SK-N-SH (cell line): ENCODE measurements around the gene PLPPR5. TPM values are rescaled to one million over a fixed set of nuclear protein-coding genes. Genes with fewer than 3 reads are reported as not detected.

Experiments used
- CTCF ChIA-PET: fragments of 300-600, 350-600 bp; formaldehyde crosslinking; extraction: SDS; loops from one replicate; lab custom pipeline; 2021; lab: Yijun Ruan, JAX
- POLR2A ChIA-PET: fragments of 350-600 bp; sonication (Branson Sonifier 250); formaldehyde crosslinking; extraction: SDS; loops from one replicate; lab custom pipeline; 2020; ENCODE audit warnings: antibody characterized with exemption, inconsistent platforms; lab: Yijun Ruan, JAX
- DNase-seq: peaks from one replicate; pipeline ENCODE4 v3.0.0; 2012
- H2AFZ ChIP-seq: fragments of 200-600 bp; sonication (generic); 2 replicates; pipeline ENCODE4 v1.8.1; 2016; ENCODE audit warnings: antibody characterized with exemption, mild to moderate bottlenecking, low read depth
- H3F3A ChIP-seq: fragments of 200-600 bp; sonication (generic); replicated peaks from 2 replicates; pipeline ENCODE3; 2016; ENCODE audit warnings: antibody characterized with exemption, mild to moderate bottlenecking; ENCODE audit not compliant: insufficient read depth
- H3K27ac ChIP-seq, 2 experiments: fragments of 200-500 bp in 1 of 2; fragments of 200-600 bp in 1 of 2; sonication (Bioruptor generic) in 1 of 2; sonication (generic), shearing (Covaris generic) in 1 of 2; 2 replicates each; pipeline versions ENCODE4 v1.5.1 to v1.6.1; 2014 to 2016; ENCODE audit warnings: low read depth in 2 of 2, inconsistent platforms in 1 of 2, low read length in 1 of 2, mild to moderate bottlenecking in 1 of 2, mixed read lengths in 1 of 2
- H3K27me3 ChIP-seq: fragments of 200-600 bp; sonication (generic), shearing (Covaris generic); 2 replicates; pipeline ENCODE4 v1.6.1; 2016; ENCODE audit warnings: mixed run types; ENCODE audit not compliant: insufficient read depth
- H3K36me3 ChIP-seq, 2 experiments: fragments of 200-500 bp in 1 of 2; fragments of 200-600 bp in 1 of 2; sonication (Bioruptor generic) in 1 of 2; sonication (generic) in 1 of 2; replicated peaks in 1 of 2; 2 replicates each; pipeline versions ENCODE3 to v1.5.1; 2014 to 2016; ENCODE audit warnings: low read length in 1 of 2, mild to moderate bottlenecking in 1 of 2; ENCODE audit not compliant: insufficient read depth in 2 of 2, control insufficient read depth in 1 of 2
- H3K4me1 ChIP-seq, 2 experiments: fragments of 200-500 bp in 1 of 2; fragments of 200-600 bp in 1 of 2; sonication (Bioruptor generic) in 1 of 2; sonication (generic), shearing (Covaris generic) in 1 of 2; 2 replicates each; pipeline versions ENCODE4 v1.5.1 to v1.6.1; 2014 to 2016; ENCODE audit warnings: low read depth in 1 of 2, low read length in 1 of 2, mixed run types in 1 of 2; ENCODE audit not compliant: insufficient read depth in 2 of 2, control insufficient read depth in 1 of 2
- H3K4me2 ChIP-seq: fragments of 200-600 bp; sonication (generic), shearing (Covaris generic); 2 replicates; pipeline ENCODE4 v1.6.1; 2017; ENCODE audit warnings: mixed run types
- H3K4me3 ChIP-seq, 2 experiments: fragments of 200-500 bp in 1 of 2; fragments of 200-600 bp in 1 of 2; sonication (Bioruptor generic) in 1 of 2; sonication (generic), shearing (Covaris generic) in 1 of 2; 2 replicates each; pipeline versions ENCODE4 v1.5.1 to v1.8.1; 2014 to 2016; ENCODE audit warnings: low read depth in 2 of 2, inconsistent platforms in 1 of 2, low read length in 1 of 2, mild to moderate bottlenecking in 1 of 2, mixed read lengths in 1 of 2, moderate library complexity in 1 of 2
- H3K79me2 ChIP-seq: fragments of 200-600 bp; sonication (generic); 2 replicates; pipeline ENCODE4 v1.8.1; 2017; ENCODE audit warnings: mild to moderate bottlenecking; ENCODE audit not compliant: insufficient read depth
- H3K9ac ChIP-seq: fragments of 200-600 bp; sonication (generic); 2 replicates; pipeline ENCODE4 v1.6.1; 2017; ENCODE audit warnings: mixed run types
- H3K9me2 ChIP-seq: fragments of 200-600 bp; sonication (generic); 2 replicates; pipeline ENCODE4 v1.6.1; 2017; ENCODE audit warnings: mixed run types
- H3K9me3 ChIP-seq: fragments of 200-600 bp; sonication (generic); 2 replicates; pipeline ENCODE4 v1.6.1; 2017; ENCODE audit warnings: mixed run types, mild to moderate bottlenecking, moderate library complexity
- H4K20me1 ChIP-seq: fragments of 200-600 bp; sonication (generic); 2 replicates; pipeline ENCODE4 v1.6.1; 2017; ENCODE audit warnings: mild to moderate bottlenecking, mixed run types; ENCODE audit not compliant: insufficient read depth
- FOXM1 ChIP-seq: IDR thresholded peaks from 2 replicates; pipeline ENCODE4 v1.4.0; 2012; ENCODE audit warnings: low read depth, mild to moderate bottlenecking
- PBX3 ChIP-seq: IDR thresholded peaks from 2 replicates; pipeline ENCODE4; 2012
- POLR2AphosphoS5 ChIP-seq: IDR thresholded peaks from 2 replicates; pipeline ENCODE4 v1.6.1; 2012; ENCODE audit warnings: low read depth, low read length
- REST ChIP-seq: IDR thresholded peaks from 2 replicates; pipeline ENCODE4 v1.6.1; 2012; ENCODE audit warnings: mild to moderate bottlenecking, low read depth, low read length, moderate library complexity
- RXRA ChIP-seq: IDR thresholded peaks from 2 replicates; pipeline ENCODE4 v1.4.0; 2012; ENCODE audit warnings: low read depth, mild to moderate bottlenecking, borderline replicate concordance
- SMC3 ChIP-seq: IDR thresholded peaks from 2 replicates; pipeline ENCODE4 v1.6.1; 2012; ENCODE audit warnings: low read depth, low read length, improper control_type of control experiment
- TCF12 ChIP-seq: IDR thresholded peaks from 2 replicates; pipeline ENCODE4 v1.4.0; 2012
- polyA plus RNA-seq, 3 experiments: library from polyadenylated mRNA; depleted of rRNA; stranded (reverse); fragments of >200 nt; gene quantifications; 2 replicates each; pipeline ENCODE4 v1.2.3, GENCODE V29; 2012
- TF ChIP-seq, protein P1 (sequence below): fragments of 200-600 bp; sonication (generic); IDR thresholded peaks from 2 replicates; pipeline ENCODE4 v1.6.1; 2017; ENCODE audit warnings: antibody characterized with exemption, mild to moderate bottlenecking, moderate library complexity

Gene PLPPR5
- polyA plus RNA-seq, 1 of the 3 experiments (the other 2 are of a cell fraction): 0.23 TPM

GRCh38 chr1:98937347-98937746, 67.3 kb downstream of the PLPPR5 start:
- ChIA-PET CTCF (interaction anchor here (1.1 kb wide), 1 partner anchor 14 kb away, joined by 3 read pairs; no protein-coding TSS in a partner anchor), POLR2A (no interaction called here)

More at GRCh38 chr1:98937347-98937746, 67.3 kb downstream of the PLPPR5 start:
- peaks cover 0 to 2% of the 10 kb centered on the region in 2 experiments; a peak in 1 of 4 replicates for H3K4me1 ChIP-seq
- no peaks in the 10 kb centered on the region for H3K9me3 ChIP-seq
- no peak overlapping the region for H3K9ac ChIP-seq
- H3K27me3 ChIP-seq: no peaks in the 10 kb centered on the region; the same call in 1 of the 2 replicates
- no peak overlapping the region for H3K4me2 ChIP-seq
- H3F3A ChIP-seq: no peaks in the 10 kb centered on the region
- H3K36me3 ChIP-seq: no peaks in the 10 kb centered on the region
- no peak overlapping the region for H3K27ac ChIP-seq
- no peaks in the 10 kb centered on the region for H3K79me2 ChIP-seq
- DNase-seq: no peak
- no peaks in the 10 kb centered on the region for H4K20me1 ChIP-seq
- no peak overlapping the region for H2AFZ ChIP-seq
- no peaks in the 10 kb centered on the region for H3K9me2 ChIP-seq
- TF ChIP-seq, protein P1, sequence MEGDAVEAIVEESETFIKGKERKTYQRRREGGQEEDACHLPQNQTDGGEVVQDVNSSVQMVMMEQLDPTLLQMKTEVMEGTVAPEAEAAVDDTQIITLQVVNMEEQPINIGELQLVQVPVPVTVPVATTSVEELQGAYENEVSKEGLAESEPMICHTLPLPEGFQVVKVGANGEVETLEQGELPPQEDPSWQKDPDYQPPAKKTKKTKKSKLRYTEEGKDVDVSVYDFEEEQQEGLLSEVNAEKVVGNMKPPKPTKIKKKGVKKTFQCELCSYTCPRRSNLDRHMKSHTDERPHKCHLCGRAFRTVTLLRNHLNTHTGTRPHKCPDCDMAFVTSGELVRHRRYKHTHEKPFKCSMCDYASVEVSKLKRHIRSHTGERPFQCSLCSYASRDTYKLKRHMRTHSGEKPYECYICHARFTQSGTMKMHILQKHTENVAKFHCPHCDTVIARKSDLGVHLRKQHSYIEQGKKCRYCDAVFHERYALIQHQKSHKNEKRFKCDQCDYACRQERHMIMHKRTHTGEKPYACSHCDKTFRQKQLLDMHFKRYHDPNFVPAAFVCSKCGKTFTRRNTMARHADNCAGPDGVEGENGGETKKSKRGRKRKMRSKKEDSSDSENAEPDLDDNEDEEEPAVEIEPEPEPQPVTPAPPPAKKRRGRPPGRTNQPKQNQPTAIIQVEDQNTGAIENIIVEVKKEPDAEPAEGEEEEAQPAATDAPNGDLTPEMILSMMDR: no peak
- TF ChIP-seq POLR2AphosphoS5: no peak
- no peak for TF ChIP-seq REST
- no peak for TF ChIP-seq RXRA
- TF ChIP-seq SMC3: no peak
- no peak for TF ChIP-seq TCF12
- no peak for TF ChIP-seq FOXM1
- TF ChIP-seq PBX3: no peak
- no peak overlapping the region for H3K4me3 ChIP-seq
